Uterus (tissue), 2 donors: ENCODE data around the gene MMP25.

ENCODE experiments used
- POLR2A ChIP-seq, 2 donors: fragments of 450-650 bp; IDR thresholded peaks; one replicate each; pipeline ENCODE4 v1.6.1; 2016; ENCODE audit warnings: antibody characterized with exemption in 2 of 2, mild to moderate bottlenecking in 1 of 2, moderate library complexity in 1 of 2
- TF ChIP-seq, protein P1 (sequence below), 4 experiments: fragments of 200-600 bp in 2 of 4; fragments of 450-650 bp in 2 of 4; sonication (generic) in 2 of 4; IDR thresholded peaks; one replicate each; pipeline ENCODE4 v1.5.1; 2016 to 2019; ENCODE audit warnings: antibody characterized with exemption in 4 of 4, mild to moderate bottlenecking in 2 of 4, moderate library complexity in 1 of 4

DNA sequence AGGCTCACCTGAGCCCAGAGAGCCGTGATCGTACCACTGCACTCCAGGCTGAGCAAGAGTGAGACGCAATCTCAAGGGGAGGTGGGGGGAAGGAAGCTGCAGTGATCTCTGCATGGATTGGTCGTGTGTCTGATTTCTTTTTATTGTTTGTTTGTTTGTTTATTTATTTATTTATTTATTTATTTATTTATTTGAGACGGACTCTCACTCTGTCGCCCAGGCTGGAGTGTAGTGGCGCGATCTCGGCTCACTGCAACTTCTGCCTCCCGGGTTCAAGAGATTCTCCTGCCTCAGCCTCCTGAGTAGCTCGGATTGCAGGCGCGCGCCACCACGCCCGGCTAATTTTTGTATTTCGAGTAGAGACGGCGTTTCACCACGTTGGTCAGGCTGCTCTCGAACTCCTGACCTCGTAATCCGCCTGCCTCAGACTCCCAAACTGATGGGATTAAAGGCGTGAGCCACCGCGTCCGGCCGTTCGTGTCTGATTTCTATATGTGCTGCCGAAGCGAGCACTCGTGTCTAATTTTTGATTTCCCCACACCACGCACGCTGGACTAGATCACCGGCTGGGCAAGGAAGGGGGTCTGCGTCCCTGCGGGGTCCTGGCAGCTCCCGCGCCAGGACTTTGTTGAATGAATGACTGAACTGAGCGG, 26.6 kb upstream of the MMP25 start:
- no peak for TF ChIP-seq POLR2A (IDR thresholded peaks at IDR 0.05)
- TF ChIP-seq, protein P1, sequence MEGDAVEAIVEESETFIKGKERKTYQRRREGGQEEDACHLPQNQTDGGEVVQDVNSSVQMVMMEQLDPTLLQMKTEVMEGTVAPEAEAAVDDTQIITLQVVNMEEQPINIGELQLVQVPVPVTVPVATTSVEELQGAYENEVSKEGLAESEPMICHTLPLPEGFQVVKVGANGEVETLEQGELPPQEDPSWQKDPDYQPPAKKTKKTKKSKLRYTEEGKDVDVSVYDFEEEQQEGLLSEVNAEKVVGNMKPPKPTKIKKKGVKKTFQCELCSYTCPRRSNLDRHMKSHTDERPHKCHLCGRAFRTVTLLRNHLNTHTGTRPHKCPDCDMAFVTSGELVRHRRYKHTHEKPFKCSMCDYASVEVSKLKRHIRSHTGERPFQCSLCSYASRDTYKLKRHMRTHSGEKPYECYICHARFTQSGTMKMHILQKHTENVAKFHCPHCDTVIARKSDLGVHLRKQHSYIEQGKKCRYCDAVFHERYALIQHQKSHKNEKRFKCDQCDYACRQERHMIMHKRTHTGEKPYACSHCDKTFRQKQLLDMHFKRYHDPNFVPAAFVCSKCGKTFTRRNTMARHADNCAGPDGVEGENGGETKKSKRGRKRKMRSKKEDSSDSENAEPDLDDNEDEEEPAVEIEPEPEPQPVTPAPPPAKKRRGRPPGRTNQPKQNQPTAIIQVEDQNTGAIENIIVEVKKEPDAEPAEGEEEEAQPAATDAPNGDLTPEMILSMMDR (IDR thresholded peaks at IDR 0.05): no peak
